ENCODE measurements around the gene DCAF10.

- TF ChIP-seq POLR2AphosphoS5 (IDR thresholded peaks at IDR 0.05; ENCODE audit: low read length) (no peak), RCOR1 (conservative IDR thresholded peaks at IDR 0.05; ENCODE audit: low read depth, low read length) (no peak), CTCF (IDR thresholded peaks at IDR 0.05 in 2 of 3, conservative IDR thresholded peaks at IDR 0.05 in 1 of 3; ENCODE audit: control insufficient read depth in 2 of 3, extremely low read depth in 1 of 3, insufficient read depth in 1 of 3, low read depth in 3 of 3, low read length in 3 of 3) (no peak), CREM (IDR thresholded peaks at IDR 0.05; ENCODE audit: low read depth) (no peak), HDAC6 (IDR thresholded peaks at IDR 0.05; ENCODE audit: unreplicated experiment) (no peak), ZNF207 (IDR thresholded peaks at IDR 0.05; ENCODE audit: borderline replicate concordance) (no peak), KAT2A (conservative IDR thresholded peaks at IDR 0.05; ENCODE audit: control insufficient read depth, low read depth, low read length) (no peak)
Measured at GRCh38 chr9:37818849-37819248, 18.3 kb downstream of the DCAF10 start.

All from GM12878 (cell line).